Renal cortex interstitium (tissue), 11 donors: Measurements from ENCODE around the gene FLOT2. TPM values are rescaled to one million over a fixed set of nuclear protein-coding genes. Genes with fewer than 3 reads are reported as not detected.
"Not testable (repeated sequence)": the region's sequence is repeated elsewhere in the genome, so short reads cannot be mapped to it uniquely, and the experiment has no call there.

Source experiments
- DNase-seq, 11 donors: peaks; one replicate each; pipeline ENCODE4 v3.0.0-alpha.2; 2013; ENCODE audit warnings: low read depth in 9 of 11, low spot score in 4 of 11; ENCODE audit errors: extremely low read depth in 1 of 11
- polyA plus RNA-seq, 3 donors: library from polyadenylated mRNA; unstranded; fragments of 120-200 nt; gene quantifications; one replicate each; pipeline ENCODE4 v1.2.1, GENCODE V29; 2013; ENCODE audit not compliant: insufficient read length in 3 of 3

FLOT2 gene
- polyA plus RNA-seq, 3 donors, result 77.6 to 96.1 (median 91.7) TPM

DNA sequence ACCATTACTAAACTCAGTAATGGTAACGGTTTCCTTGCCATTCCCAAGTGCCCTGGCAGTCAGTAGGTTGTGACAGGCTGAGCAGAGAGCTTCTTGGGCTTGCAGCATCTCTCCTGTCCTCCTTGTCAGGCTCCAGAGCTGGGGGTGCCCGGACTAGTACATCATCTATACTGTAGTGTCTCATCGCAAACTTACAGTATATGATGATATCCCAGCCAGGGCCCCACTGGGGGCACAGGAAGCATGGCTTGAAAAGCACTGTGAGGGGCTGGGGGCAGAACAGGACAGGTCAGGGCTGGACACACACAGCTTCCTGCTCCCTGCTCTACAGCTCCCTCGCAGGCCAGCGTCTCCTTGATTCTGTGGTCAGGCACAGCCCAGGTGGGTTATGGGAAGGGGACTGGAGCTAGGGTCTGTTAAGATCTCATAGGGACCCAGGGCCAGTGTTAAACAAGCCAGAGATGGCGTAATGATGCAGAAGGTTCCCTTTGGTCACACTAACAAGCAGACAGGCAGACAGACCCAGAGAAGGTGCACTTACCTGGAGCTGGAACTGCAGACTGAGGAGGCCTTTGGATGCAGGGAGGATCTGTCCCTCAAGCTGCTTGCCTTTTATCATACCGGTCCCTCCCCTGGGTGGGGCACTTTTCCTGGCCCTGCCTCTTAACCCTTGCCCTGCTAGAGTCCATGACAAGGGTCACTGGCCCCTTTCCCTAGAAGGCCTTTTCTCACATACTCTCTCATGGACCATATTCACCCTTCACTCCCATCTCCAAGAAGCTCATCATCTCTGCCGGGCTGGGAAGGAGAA lies 35.9 kb downstream of the FLOT2 start:
- no peak for DNase-seq

GRCh38 chr17:28860363-28860808 lies 37.1 kb downstream of the FLOT2 start:
- DNase-seq, result no peak

DNA sequence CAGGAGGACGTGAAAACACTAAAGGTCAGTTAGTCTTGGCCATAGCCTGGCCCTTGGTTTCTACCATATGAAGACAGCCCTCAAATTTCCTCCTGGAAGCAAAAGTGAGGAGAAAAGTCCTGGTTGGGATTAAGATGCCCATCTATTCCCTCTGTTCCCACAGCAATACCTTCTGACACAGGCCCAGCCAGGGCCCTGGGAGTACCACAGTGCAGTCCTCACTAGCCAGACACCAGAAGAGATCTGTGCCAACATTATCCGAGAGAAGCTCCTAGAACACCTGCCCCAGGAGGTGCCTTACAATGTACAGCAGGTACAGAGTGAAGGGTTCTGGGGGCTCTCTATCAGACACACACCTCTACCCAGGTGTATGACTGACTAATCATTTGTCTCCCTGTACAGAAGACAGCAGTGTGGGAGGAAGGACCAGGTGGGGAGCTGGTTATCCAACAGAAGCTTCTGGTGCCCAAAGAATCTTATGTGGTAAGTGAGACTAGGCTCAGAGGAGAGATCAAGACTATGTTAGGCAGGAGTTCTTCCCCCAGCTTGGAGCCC lies 38.7 kb downstream of the FLOT2 start:
- no peak for DNase-seq

- no peak for DNase-seq
Measured at GRCh38 chr17:28857905-28858800, 39.4 kb downstream of the FLOT2 start.

DNA sequence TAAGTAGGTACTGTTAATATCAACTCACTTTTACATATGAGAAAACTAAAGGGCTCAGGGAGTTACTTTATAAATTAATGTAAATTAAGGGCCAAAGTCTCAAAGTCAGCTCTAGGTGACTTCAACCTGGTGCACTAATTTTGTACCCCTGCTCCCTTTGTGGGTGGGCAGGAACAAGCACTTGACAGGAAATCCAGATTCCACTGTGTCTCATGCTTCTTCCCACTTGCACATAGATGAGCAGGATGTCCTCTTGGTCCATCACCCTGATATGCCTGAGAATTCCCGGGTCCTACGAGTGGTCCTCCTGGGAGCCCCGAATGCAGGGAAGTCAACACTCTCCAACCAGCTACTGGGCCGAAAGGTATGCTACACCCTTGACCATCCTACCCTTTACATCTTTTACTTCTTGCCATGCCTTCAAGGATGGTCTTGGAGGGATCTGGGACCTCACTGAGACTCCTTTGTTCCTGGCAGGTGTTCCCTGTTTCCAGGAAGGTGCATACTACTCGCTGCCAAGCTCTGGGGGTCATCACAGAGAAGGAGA lies 41.4 kb downstream of the FLOT2 start:
- no peak for DNase-seq

- no peak for DNase-seq
Measured at GRCh38 chr17:28855336-28855679, 42.2 kb downstream of the FLOT2 start.

DNA sequence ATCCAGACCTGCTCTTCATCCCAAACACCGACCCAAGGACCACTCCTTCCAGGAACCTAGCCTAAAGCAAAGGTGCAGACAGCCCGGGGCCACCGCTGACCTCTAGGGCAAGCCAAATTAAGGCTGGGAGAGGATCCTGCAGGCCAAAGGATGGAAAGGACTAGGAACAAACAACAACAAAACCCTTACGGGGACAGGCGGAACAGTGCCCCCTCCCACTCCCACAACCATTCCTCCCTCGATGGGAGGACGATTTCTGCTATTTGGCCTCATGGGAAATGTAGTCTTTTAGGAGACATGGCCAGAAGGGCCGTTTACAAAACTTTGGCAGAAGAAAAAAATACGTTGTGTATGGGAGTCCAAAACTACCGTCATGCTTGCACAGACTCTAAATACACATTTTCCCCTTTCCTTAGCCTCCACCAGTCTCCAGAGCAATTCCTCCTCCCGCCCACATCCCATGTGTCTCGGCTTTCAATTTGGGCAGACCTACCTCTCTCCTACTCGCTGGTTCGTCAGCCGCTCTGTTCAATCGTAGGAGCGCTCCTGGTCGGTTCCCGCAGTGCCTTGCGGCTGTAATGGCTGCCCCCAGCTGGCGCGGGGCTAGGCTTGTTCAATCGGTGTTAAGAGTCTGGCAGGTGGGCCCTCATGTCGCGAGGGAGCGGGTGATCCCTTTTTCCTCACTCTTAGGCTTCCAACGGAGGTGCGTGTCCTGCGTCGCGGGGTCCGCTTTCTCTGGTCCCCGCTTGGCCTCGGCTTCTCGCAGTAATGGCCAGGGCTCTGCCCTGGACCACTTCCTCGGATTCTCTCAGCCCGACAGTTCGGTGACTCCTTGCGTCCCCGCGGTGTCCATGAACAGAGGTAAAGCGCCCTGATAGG lies 42.8 kb downstream of the FLOT2 start, which contains the start of gene ERAL1:
TSS of gene ERAL1 (plus strand) at position 560 of the 879 bp plus-strand sequence. CDS start at position 579, 19 bp downstream.
- DNase-seq, result peak in 10 of 11 donors; percentile 62 to 86 (median 79)

- DNase-seq, result no peak
Measured at GRCh38 chr17:28853295-28853694, 44.2 kb downstream of the FLOT2 start.

DNA sequence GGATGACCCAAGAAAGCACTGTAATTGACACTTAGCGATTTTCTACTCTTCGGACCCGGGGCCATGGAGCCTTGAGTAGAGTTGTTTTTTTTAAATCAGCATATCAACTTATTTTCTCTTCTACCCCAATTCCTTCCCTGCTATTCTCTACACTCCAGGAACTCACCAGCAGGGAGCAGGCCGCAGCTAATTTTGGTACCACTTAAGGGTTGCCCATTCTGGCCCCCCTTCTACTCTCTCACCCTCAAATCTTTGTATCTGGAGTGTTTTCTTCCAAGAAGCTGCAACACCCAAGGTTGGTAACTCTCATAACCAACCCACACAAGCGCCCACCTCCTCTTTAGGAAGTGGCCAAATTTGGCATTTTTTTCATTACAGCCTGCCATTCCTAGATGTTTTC lies 48.3 kb downstream of the FLOT2 start:
- DNase-seq, result no peak

GRCh38 chr17:28848667-28849066 lies 48.9 kb downstream of the FLOT2 start:
- not testable (repeated sequence) for DNase-seq

DNA sequence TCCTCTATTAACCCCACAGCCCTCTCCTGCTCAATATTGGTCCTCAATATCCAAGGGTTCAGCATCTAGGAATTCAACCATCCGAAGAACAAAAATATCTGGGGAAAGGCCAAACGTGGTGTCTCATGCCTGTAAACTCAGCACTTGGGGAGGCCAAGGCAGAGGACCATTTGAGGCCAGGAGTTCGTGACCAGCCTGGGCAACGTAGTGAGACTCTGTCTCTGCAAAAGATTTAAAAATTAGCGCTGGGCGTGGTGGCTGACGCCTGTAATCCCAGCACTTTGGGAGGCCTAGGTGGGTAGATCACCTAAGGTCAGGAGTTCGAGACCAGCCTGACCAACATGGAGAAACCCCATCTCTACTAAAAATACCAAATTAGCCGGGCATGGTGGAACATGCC lies 50.8 kb downstream of the FLOT2 start:
- not testable (repeated sequence) for DNase-seq

DNA sequence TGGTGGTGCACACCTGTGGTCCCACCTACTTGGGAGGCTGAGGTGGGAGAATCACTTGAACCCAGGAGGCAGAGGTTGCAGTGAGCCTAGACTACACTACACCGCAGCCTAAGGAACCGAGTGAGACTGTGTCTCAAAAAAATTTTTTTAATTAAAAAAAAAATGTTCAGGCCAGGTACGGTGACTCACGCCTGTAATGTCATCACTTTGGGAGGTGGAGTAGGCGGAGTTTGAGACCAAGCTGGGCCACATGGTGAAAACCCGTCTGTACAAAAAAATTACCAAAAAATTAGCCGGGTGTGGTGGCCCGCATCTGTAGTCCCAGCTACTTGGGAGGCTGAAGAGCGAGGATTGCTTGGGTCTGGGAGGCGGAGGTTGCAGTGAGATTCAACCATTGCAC lies 51.3 kb downstream of the FLOT2 start:
- no peak for DNase-seq

GRCh38 chr17:28843816-28844148 lies 53.8 kb downstream of the FLOT2 start:
- no peak for DNase-seq

DNA sequence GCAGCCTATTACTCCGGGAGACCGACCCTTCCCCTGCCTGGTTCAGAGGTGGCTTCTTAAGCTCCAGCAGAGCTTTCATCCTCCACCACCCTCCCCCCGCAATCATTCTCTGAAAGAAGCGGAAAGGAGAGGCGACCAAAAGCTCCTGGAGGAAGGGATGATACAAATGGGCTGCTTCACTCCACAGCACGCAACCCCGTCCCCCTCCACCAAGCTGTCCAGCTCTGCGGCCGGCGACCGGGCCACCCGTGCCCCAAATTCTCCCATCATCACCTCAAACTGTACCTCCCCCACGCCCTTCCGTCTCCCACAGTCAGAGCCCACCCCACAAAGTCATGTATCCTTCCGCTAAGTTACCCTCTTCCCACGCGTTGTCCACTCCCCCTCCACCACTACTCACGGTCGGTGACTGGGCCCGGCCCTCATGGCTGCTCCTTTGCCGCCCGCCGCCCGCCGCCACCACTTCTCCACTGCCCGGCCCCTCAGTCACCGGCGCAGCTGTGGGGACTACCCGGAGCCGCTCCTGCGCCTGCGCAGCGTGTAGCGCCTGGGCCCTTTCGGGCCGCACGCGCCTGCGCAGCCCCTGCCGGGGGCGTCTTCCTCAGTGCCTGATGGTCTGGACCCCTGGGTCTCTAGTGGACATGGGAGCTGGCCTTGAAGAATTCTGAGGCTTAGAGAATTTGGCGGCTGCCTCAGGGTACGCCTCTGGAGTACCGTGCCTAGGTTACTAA lies 55.1 kb downstream of the FLOT2 start, which contains the start of gene FAM222B:
TSS of gene FAM222B (minus strand) at position 509 of the 731 bp plus-strand sequence. CDS start 76,123 bp downstream, outside the sequence.
- peak; percentile 74 to 86 (median 80) for DNase-seq

DNA sequence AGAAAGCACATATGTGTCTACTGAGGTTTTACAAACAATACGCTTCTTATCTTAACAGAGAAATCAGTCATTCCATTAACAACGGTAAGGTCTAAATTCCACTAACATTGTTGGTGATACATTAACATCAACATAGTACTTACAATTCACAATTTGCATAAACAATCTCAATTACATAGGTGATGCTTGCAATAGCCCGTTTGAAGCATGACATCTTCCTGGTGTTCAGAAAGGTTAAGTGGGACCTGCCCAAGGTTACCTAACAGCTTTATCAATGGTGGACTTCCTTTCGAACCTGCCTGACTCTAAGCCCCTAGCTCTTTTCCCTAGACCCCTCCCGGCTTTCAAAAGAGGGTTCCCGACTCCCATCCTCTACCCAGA lies 55.6 kb downstream of the FLOT2 start:
- DNase-seq, result no peak

DNA sequence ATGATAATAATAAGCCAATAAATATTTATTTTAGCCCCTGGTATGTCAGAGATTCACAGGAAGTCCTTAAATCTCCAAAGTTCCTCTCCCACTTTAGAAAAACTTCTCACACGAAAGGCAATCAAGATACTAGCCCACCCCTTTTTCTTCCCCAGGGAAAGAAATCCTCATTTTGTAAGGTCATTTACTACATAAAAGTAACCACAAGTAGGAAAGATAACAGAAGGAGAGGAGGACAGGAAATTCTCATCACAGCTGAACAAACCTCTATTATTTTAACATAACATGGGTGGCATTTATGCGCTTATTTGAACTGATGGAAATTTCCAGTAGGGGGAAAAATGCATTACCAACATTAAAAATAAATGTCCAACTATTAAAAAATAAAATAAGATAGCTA lies 58.3 kb downstream of the FLOT2 start:
- no peak for DNase-seq

DNA sequence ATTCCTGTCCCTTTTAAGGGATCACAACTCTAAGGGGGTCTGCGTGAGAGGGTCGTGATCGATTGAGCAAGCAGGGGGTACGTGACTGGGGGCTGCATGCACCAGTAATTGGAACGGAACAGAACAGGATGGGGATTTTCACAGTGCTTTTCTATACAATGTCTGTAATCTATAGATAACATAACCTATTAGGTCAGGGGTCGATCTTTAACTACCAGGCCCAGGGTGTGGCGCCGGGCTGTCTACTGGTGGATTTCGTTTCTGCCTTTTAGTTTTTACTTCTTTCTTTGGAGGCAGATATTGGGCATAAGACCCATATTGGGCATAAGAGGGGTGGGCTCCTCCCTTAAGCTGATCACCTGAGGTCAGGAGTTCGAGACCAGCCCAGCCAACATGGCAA lies 61.0 kb downstream of the FLOT2 start:
- not testable (repeated sequence) for DNase-seq

GRCh38 chr17:28834420-28834819 lies 63.1 kb downstream of the FLOT2 start:
- no peak for DNase-seq
